NCI-H345 (cell line): ENCODE data around the gene CCDC102A.
"Not testable (repeated sequence)": the region's sequence is repeated elsewhere in the genome, so short reads cannot be mapped to it uniquely, and the experiment has no call there.

Experiments
- DNase-seq: peaks from one replicate; lab custom pipeline; 2025; lab: John Stamatoyannopoulos, UW

Gene CCDC102A

GRCh38 chr16:57565461-57565860 is 29.1 kb upstream of the CCDC102A start:
- DNase-seq, result no peak

- no peak for DNase-seq
Observed at GRCh38 chr16:57564571-57565270, 28.4 kb upstream of the CCDC102A start.

DNA sequence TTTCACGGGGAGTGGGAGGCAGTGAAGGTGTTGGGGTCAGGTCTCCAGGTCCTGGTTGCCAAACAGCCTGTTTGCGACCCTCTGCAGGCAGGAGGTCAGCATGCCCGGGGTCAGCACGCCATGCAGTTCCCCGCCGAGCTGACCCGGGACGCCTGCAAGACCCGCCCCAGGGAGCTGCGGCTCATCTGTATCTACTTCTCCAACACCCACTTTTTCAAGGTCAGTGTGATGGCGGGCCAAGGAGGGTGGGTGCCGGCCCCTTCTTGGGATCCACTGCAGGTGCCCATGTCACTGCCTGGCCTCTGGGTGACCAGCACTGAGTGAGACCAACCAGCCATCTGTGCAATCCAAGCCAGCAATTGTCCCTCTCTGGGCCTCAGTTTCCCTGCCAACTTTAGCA is 27.4 kb upstream of the CCDC102A start:
- no peak for DNase-seq

DNA sequence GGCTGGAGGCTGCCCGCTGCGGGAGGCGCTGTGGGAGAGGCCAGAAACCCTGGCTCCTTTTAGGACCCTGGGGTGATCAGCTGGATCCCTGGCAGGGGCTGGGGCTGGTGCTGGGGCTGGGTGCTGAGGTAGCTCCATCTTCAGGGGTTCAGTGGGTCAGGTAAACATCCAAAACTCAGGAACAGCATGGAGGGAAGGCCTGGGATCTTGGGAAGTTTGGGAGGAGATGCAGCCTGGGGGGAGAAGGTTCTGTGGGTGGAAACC is 27.0 kb upstream of the CCDC102A start:
- DNase-seq, result no peak

DNA sequence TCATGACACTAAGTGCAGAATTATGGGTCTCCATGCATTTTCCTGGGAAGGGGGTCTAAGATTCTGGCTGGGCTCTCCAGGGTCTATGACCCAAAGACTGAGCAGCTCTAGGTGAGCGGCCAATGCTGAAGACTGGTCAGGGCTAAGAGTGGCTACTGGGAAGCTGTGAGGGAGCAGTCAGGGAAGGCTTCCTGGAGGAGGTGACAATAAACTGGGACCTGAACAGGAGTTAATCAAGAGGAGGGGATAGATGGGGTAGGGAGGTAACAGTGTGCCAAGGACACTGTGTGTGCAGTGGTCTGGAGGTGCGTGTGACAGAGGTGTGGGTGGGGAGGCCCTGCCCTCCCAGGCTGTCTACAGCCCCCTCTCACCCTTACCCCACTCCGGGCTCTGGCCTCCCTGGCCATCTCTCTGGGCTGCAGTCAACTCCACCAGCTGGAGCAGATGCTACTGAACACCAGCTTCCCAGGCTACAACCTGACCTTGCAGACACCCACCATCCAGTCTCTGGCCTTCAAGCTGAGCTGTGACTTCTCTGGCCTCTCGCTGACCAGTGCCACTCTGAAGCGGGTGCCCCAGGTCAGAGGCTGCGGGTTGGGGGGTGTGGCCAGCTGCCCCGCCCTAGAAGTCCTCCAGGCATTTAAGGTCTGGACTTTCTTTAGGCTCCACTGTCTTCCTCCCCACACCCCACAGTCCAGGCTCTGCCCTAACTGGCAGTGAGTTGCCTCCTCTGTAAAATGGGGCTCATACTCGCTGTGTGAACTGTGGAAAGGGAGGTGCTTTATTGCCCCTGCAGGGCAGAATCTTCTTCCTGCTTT is 26.5 kb upstream of the CCDC102A start:
- no peak for DNase-seq

- no peak for DNase-seq
Observed at GRCh38 chr16:57562066-57562465, 25.7 kb upstream of the CCDC102A start.

DNA sequence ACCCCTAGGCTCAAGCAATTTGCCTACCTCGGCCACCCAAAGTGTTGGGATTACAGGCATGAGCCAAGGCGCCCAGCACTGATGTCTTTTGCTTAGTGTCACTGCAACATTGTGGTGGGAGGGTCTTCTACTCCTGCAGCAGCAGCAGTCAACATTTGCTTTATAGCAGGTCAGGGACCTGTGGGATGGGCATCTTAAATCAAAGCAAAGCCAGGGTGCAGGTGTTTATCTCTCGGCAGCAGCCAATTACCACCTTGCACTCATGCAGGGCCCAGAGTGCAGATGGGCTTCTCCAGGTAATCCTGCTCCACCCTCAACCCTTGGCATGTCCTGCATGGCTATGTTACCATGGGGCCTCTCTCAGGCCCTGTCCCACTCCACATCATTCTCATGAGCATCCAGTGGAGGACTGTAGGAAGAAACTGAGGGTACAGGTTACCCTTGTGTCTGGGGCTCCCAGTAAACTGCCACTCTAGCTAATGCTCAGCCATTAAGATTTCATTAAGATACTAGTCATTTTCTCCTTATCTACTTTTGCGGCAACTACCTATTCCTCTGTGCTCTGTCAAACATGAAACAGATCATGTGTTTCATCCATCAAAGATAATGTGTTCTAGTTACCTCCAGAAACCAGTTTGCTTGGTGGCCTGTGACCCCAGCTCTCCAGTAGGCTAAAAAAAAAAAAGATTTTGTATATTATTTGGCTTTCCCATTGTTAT is 22.9 kb upstream of the CCDC102A start:
- no peak for DNase-seq

DNA sequence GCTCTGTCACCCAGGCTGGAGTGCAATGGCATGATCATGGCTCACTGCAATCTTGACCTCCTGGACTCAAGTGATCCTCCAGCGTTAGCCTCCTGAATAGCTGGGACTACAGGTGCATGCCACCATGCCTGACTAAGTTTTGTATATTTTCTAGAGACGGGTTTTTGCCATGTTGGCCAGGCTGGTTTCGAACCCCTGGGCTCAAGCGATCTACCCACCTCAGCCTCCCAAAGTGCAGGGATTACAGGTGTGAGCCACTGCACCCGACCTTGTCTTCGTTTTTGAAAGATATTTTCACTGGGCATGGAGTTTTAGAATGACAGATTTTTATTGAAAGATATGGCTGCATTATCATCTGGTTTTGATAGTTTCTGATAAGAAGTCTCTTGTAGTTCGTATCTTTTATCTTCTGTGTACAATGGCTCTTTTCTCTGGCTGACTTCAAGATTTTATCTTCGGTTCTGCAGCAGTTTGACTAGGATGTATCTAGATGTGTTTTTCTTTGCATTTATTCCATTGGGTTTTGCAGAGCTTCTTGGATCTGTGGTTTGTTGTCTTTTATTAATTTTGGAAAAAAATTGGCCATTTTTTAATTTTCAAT is 20.7 kb upstream of the CCDC102A start:
- no peak for DNase-seq

DNA sequence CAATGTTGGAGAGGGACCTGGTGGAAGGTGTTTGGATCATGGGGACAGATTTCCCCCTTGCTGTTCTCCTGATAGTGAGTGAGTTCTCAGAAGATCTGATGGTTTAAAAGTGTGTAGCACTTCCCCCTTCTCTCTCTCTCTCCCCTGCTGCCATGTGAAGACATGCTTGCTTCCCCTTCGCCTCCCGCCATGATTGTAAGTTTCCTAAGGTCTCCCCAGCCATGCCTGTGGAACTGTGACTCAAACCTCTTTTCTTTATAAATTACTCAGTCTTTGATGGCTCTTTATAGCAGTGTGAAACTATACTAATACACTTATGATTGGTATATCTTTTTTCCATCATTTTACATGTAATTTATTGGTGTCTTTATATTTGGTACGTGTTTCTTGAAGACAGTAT is 19.5 kb upstream of the CCDC102A start:
- no peak for DNase-seq

- no peak for DNase-seq
Observed at GRCh38 chr16:57551057-57551456, 14.7 kb upstream of the CCDC102A start.

GRCh38 chr16:57549730-57550129 is 13.4 kb upstream of the CCDC102A start:
- no peak for DNase-seq

DNA sequence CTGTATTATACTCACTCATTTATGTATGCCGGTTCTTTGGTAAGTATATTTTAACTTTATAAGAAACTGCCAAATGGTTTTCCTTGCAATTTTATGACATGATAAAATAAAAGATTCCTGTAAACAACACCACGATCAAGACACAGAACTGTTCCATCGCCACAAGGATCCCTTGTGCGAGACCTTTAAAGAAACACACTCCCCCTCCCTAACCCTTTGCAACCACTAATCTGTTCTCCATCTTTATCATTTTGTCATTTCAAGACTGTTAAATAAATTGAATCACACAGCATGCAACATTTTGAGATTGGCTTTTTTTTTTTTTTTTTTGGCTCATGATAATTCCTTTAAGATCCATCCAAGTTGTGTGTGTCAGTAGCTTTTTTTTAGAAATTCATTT is 12.0 kb upstream of the CCDC102A start:
- no peak for DNase-seq

- not testable (repeated sequence) for DNase-seq
Observed at GRCh38 chr16:57547524-57547923, 11.2 kb upstream of the CCDC102A start.

DNA sequence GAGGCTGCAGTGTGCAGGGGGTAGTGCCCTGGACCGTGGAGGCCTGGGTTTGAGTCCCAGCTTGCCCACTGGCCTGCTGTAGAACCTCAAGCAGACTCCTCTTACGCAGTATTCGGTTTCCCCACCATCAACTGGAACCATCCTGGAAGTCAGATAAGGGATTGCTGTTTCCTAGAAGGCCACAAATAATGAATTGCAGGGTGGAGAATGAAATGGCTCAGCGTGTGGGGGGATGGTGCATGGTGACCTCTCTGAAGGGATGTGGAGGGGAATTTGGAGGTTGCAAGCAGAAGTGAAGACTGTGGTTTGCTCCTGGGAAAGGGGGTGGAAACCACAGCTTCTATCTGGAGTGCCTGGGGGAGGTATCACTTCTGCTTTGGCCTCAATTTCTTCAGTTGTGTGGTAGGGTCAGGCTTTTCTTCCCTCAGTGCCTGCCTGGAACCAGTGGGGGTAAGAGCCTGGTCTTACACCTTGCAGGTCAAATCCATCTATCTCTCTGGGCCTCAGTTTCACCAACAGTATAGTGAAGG is 7.8 kb upstream of the CCDC102A start:
- no peak for DNase-seq

- DNase-seq, result no peak
Observed at GRCh38 chr16:57541754-57542435, 5.5 kb upstream of the CCDC102A start.

DNA sequence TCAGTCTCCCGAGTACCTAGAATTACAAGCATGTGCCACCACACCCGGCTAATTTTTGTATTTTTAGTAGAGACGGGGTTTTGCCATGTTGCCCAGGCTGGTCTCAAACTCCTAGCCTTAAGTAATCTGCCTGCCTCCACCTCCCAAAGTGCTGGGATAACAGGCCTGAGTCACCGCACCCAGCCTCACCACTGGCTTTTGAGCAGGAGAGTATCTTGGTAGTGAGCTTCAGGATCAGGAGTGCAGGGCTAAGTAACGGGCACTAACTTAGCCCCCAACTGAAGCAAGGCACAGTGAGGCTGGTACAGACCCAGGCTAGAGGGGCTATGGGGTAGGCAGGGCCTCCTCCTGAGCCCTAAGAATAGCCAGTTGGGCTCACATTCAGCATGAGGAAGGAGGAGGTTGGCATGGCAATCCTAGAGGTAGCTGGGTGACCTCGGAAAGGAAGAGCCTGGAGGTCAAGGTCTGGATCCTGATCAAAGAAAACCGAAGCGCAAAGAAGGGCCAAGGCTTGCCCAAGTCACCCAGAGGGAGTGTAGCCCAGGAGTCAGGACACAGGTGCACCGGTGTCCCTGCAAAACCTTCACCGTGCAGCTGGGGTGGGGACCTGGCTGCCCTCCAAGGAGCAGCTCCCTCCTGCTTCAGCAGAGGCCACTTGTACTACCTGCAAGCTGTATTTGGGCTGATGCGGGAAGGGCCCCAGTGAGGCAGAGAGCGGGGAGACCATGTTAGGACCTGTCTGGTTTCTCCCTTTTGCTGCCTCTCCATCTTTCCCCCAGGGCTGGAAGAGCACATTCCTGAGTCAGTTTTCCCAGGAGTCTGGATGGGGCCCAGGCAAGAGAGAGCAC is 4.8 kb upstream of the CCDC102A start:
- no peak for DNase-seq

- DNase-seq, result no peak
Observed at GRCh38 chr16:57540387-57540786, 4.0 kb upstream of the CCDC102A start.

- no peak for DNase-seq
Observed at GRCh38 chr16:57539072-57539796, 2.9 kb upstream of the CCDC102A start.

DNA sequence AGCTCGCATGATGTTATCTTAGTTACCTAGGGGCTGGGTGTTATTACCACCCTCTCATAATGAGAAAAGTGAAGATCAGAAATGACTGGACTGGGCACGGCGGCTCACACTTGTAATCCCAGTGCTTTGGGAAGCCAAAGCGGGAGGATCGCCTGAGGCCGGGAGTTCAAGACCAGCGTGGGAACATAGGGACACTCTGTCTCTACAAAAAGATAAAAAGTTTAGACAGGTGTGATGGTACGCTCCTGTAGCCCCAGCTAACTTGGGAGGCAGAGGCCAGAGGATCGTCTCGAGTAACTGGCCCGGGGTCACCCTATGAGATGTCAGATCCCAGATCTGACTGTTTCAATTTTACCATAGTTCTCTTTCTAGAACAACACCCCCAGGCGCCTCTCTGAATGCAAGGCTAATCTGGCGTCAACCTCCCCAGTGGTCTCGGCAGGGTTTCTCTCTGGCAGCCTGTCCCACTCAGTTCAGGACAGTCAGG is 1.9 kb upstream of the CCDC102A start:
- DNase-seq, result no peak

DNA sequence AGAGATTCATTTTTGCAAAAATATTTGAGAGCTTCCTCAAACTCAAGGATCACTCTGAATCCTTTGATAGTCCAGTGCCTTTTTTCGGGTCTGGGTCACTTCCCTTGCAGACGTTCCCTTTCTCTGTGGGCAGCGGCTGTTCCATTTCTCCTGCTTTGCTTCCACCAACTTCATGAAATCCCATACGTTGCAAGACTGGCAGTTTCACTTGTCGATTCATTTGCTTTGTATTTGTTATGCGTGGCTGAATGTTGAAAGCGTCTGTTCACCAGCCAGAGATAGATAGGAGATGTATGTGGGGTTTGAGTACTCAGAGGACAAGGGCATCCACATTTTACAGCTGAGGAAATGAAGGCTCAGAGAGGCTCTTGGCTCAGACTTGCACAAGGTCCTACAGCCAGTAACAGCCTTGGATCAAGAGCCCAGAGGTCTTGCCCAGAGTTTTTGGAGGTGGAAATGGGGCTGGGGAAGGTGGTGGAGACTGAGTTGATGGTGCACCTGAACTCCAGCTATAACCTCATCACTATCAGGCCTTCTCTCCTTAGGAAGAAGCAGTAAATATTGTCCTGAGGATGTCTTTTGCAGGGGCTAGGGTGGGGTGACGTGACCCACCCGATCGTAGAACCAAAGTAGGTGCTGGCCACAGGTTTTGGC is 1.3 kb upstream of the CCDC102A start:
- DNase-seq, result no peak
